Neutrophil (primary cell): Measurements from ENCODE around the gene DCN.

Experiments used
- H3K27ac ChIP-seq: fragments of 200-600 bp; sonication (generic); 2 replicates; pipeline ENCODE4 v1.5.1; 2016; ENCODE audit warnings: mild to moderate bottlenecking, moderate library complexity
- H3K27me3 ChIP-seq: fragments of 200-600 bp; sonication (generic); 2 replicates; pipeline ENCODE4 v1.6.0; 2016; ENCODE audit warnings: mild to moderate bottlenecking
- H3K36me3 ChIP-seq: fragments of 200-600 bp; sonication (generic); 2 replicates; pipeline ENCODE4 v1.5.1; 2017
- H3K4me1 ChIP-seq, 2 experiments: fragments of 200-600 bp in 1 of 2; sonication (generic) in 1 of 2; 1 replicate in 1 of 2; 2 replicates in 1 of 2; pipeline versions ENCODE4 v1.5.1 to v1.6.1; 2013 to 2016; ENCODE audit warnings: low read depth in 1 of 2, low read length in 1 of 2, mild to moderate bottlenecking in 1 of 2, moderate library complexity in 1 of 2; ENCODE audit not compliant: control insufficient read depth in 1 of 2, insufficient read depth in 1 of 2
- H3K4me3 ChIP-seq, 2 experiments: fragments of 200-600 bp in 1 of 2; sonication (generic) in 1 of 2; 1 replicate in 1 of 2; 2 replicates in 1 of 2; pipeline ENCODE4 v1.5.1; 2013 to 2016; ENCODE audit warnings: low read depth in 1 of 2, low read length in 1 of 2, mild to moderate bottlenecking in 1 of 2, moderate library complexity in 1 of 2
- H3K9me3 ChIP-seq: fragments of 200-600 bp; sonication (generic); 2 replicates; pipeline ENCODE4 v1.5.1; 2016
- TF ChIP-seq, protein P1 (sequence below): fragments of 200-600 bp; sonication (generic); IDR thresholded peaks from 2 replicates; pipeline ENCODE4 v1.5.1; 2016; ENCODE audit warnings: antibody characterized with exemption

Gene DCN

GRCh38 chr12:91179315-91179714 lies 3.3 kb downstream of the DCN start:
- Histone ChIP-seq H3K27me3 (no peaks in the 10 kb centered on the region), H3K27ac (no peak overlapping the region), H3K9me3 (no peaks in the 10 kb centered on the region), H3K4me1 (no peaks in the 10 kb centered on the region), H3K4me3 (no peak overlapping the region), H3K36me3 (no peaks in the 10 kb centered on the region)
- TF ChIP-seq, protein P1, sequence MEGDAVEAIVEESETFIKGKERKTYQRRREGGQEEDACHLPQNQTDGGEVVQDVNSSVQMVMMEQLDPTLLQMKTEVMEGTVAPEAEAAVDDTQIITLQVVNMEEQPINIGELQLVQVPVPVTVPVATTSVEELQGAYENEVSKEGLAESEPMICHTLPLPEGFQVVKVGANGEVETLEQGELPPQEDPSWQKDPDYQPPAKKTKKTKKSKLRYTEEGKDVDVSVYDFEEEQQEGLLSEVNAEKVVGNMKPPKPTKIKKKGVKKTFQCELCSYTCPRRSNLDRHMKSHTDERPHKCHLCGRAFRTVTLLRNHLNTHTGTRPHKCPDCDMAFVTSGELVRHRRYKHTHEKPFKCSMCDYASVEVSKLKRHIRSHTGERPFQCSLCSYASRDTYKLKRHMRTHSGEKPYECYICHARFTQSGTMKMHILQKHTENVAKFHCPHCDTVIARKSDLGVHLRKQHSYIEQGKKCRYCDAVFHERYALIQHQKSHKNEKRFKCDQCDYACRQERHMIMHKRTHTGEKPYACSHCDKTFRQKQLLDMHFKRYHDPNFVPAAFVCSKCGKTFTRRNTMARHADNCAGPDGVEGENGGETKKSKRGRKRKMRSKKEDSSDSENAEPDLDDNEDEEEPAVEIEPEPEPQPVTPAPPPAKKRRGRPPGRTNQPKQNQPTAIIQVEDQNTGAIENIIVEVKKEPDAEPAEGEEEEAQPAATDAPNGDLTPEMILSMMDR: no peak

- no peaks in the 10 kb centered on the region for H3K4me1 ChIP-seq
- no peak overlapping the region for H3K27ac ChIP-seq
- no peaks in the 10 kb centered on the region for H3K27me3 ChIP-seq
- H3K4me3 ChIP-seq: no peak overlapping the region
- TF ChIP-seq, protein P1: no peak
- no peaks in the 10 kb centered on the region for H3K9me3 ChIP-seq
- no peaks in the 10 kb centered on the region for H3K36me3 ChIP-seq
Measured at GRCh38 chr12:91178781-91179180, 3.8 kb downstream of the DCN start.

- no peaks in the 10 kb centered on the region for H3K4me1 ChIP-seq
- H3K27me3 ChIP-seq: no peaks in the 10 kb centered on the region
- TF ChIP-seq, protein P1: no peak
- no peak overlapping the region for H3K27ac ChIP-seq
- no peak overlapping the region for H3K4me3 ChIP-seq
- no peaks in the 10 kb centered on the region for H3K36me3 ChIP-seq
- H3K9me3 ChIP-seq: no peaks in the 10 kb centered on the region
Measured at GRCh38 chr12:91178139-91178561, 4.5 kb downstream of the DCN start.

GRCh38 chr12:91177381-91177780 lies 5.2 kb downstream of the DCN start:
- Histone ChIP-seq H3K9me3 (no peaks in the 10 kb centered on the region), H3K36me3 (no peaks in the 10 kb centered on the region), H3K27ac (no peak overlapping the region), H3K4me3 (no peak overlapping the region), H3K27me3 (no peaks in the 10 kb centered on the region), H3K4me1 (no peaks in the 10 kb centered on the region)
- TF ChIP-seq, protein P1: no peak

- H3K27me3 ChIP-seq: no peaks in the 10 kb centered on the region
- TF ChIP-seq, protein P1: no peak
- no peaks in the 10 kb centered on the region for H3K36me3 ChIP-seq
- no peak overlapping the region for H3K4me3 ChIP-seq
- H3K9me3 ChIP-seq: no peaks in the 10 kb centered on the region
- no peaks in the 10 kb centered on the region for H3K4me1 ChIP-seq
- H3K27ac ChIP-seq: no peak overlapping the region
Measured at GRCh38 chr12:91176915-91177314, 5.7 kb downstream of the DCN start.

GRCh38 chr12:91176358-91176757 lies 6.3 kb downstream of the DCN start:
- TF ChIP-seq, protein P1: no peak
- no peaks in the 10 kb centered on the region for H3K36me3 ChIP-seq
- no peaks in the 10 kb centered on the region for H3K4me1 ChIP-seq
- H3K9me3 ChIP-seq: no peaks in the 10 kb centered on the region
- H3K27ac ChIP-seq: no peak overlapping the region
- no peaks in the 10 kb centered on the region for H3K27me3 ChIP-seq
- no peak overlapping the region for H3K4me3 ChIP-seq
